Measurements from ENCODE around the gene TRAF7.

TRAF7 gene

DNA sequence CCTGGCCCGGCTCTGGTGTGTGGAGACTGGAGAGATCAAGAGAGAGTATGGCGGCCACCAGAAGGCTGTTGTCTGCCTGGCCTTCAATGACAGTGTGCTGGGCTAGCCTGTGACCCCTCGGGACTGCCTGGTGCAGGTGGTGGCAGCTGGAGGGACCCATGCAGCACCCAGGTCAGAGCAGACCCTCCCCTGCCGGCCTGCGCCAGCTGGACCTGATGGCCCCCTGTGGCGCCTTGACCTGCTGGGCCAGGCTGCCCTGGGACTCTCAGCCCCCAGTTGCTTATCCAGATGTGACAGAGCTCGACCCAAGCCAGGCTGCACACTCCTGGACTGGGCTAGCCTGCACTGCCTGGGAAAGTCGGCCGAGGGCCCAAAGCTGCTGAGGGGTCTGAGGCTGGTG, 53.2 kb downstream of the TRAF7 start:
- H3K27me3 ChIP-seq (ENCODE audit: insufficient read depth, low read length, poor library complexity, severe bottlenecking) = no peaks in the 10 kb centered on the region
- peaks cover 5% of the 10 kb centered on the region for H3K4me1 ChIP-seq (ENCODE audit: insufficient read depth, low read length, poor library complexity, severe bottlenecking)
- no peak overlapping the region for H3K9ac ChIP-seq (ENCODE audit: low read depth, low read length, poor library complexity, severe bottlenecking)
- H3K9me2 ChIP-seq (replicated peaks; ENCODE audit: low read depth, low read length) = no peaks in the 10 kb centered on the region
- H4K20me1 ChIP-seq (ENCODE audit: insufficient read depth, low read length, poor library complexity, severe bottlenecking) = no peaks in the 10 kb centered on the region
- H3F3A ChIP-seq (ENCODE audit: low read depth) = no peaks in the 10 kb centered on the region
- no peak overlapping the region for H3K4me2 ChIP-seq (ENCODE audit: low read depth, low read length, poor library complexity, severe bottlenecking)
- no peak overlapping the region for H2AFZ ChIP-seq (ENCODE audit: low read length)
- H3K4me3 ChIP-seq (ENCODE audit: low read length, poor library complexity, severe bottlenecking) = no peak overlapping the region
- H3K79me2 ChIP-seq (ENCODE audit: insufficient read depth, low read length) = peaks cover 22% of the 10 kb centered on the region
- TF ChIP-seq, protein P1, sequence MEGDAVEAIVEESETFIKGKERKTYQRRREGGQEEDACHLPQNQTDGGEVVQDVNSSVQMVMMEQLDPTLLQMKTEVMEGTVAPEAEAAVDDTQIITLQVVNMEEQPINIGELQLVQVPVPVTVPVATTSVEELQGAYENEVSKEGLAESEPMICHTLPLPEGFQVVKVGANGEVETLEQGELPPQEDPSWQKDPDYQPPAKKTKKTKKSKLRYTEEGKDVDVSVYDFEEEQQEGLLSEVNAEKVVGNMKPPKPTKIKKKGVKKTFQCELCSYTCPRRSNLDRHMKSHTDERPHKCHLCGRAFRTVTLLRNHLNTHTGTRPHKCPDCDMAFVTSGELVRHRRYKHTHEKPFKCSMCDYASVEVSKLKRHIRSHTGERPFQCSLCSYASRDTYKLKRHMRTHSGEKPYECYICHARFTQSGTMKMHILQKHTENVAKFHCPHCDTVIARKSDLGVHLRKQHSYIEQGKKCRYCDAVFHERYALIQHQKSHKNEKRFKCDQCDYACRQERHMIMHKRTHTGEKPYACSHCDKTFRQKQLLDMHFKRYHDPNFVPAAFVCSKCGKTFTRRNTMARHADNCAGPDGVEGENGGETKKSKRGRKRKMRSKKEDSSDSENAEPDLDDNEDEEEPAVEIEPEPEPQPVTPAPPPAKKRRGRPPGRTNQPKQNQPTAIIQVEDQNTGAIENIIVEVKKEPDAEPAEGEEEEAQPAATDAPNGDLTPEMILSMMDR (conservative IDR thresholded peaks at IDR 0.05; ENCODE audit: low read length) = no peak
- TF ChIP-seq EZH2phosphoT487 (IDR thresholded peaks at IDR 0.05; ENCODE audit: borderline replicate concordance) = no peak
- H3K36me3 ChIP-seq (ENCODE audit: insufficient read depth, low read length) = no peaks in the 10 kb centered on the region; the same call in 1 of the 2 replicates
- H3K9me3 ChIP-seq (ENCODE audit: insufficient read depth, low read depth, low read length) = no peaks in the 10 kb centered on the region

GRCh38 chr16:2209258-2210008, 53.9 kb downstream of the TRAF7 start:
- Histone ChIP-seq H3K79me2 (ENCODE audit: insufficient read depth, low read length) (peaks cover 22% of the 10 kb centered on the region), H3F3A (ENCODE audit: low read depth) (no peaks in the 10 kb centered on the region), H3K27me3 (ENCODE audit: insufficient read depth, low read length, poor library complexity, severe bottlenecking) (no peaks in the 10 kb centered on the region), H2AFZ (ENCODE audit: low read length) (no peak overlapping the region), H3K9me2 (replicated peaks; ENCODE audit: low read depth, low read length) (no peaks in the 10 kb centered on the region), H3K4me2 (ENCODE audit: low read depth, low read length, poor library complexity, severe bottlenecking) (no peak overlapping the region), H3K9ac (ENCODE audit: low read depth, low read length, poor library complexity, severe bottlenecking) (no peak overlapping the region), H3K9me3 (ENCODE audit: insufficient read depth, low read depth, low read length) (no peaks in the 10 kb centered on the region), H3K4me1 (ENCODE audit: insufficient read depth, low read length, poor library complexity, severe bottlenecking) (peaks cover 5% of the 10 kb centered on the region), H3K4me3 (ENCODE audit: low read length, poor library complexity, severe bottlenecking) (no peak overlapping the region), H4K20me1 (ENCODE audit: insufficient read depth, low read length, poor library complexity, severe bottlenecking) (no peaks in the 10 kb centered on the region), H3K36me3 (ENCODE audit: insufficient read depth, low read length) (no peaks in the 10 kb centered on the region; the same call in 1 of the 2 replicates)
- TF ChIP-seq, protein P1 (conservative IDR thresholded peaks at IDR 0.05; ENCODE audit: low read length) = no peak
- TF ChIP-seq EZH2phosphoT487 (IDR thresholded peaks at IDR 0.05; ENCODE audit: borderline replicate concordance) = no peak

- Histone ChIP-seq H3F3A (ENCODE audit: low read depth) (no peaks in the 10 kb centered on the region), H3K4me1 (ENCODE audit: insufficient read depth, low read length, poor library complexity, severe bottlenecking) (peaks cover 5% of the 10 kb centered on the region), H3K79me2 (ENCODE audit: insufficient read depth, low read length) (peaks cover 22% of the 10 kb centered on the region), H3K9me3 (ENCODE audit: insufficient read depth, low read depth, low read length) (no peaks in the 10 kb centered on the region), H2AFZ (ENCODE audit: low read length) (no peak overlapping the region), H3K27me3 (ENCODE audit: insufficient read depth, low read length, poor library complexity, severe bottlenecking) (no peaks in the 10 kb centered on the region), H3K4me2 (ENCODE audit: low read depth, low read length, poor library complexity, severe bottlenecking) (no peak overlapping the region), H3K9ac (ENCODE audit: low read depth, low read length, poor library complexity, severe bottlenecking) (no peak overlapping the region), H4K20me1 (ENCODE audit: insufficient read depth, low read length, poor library complexity, severe bottlenecking) (no peaks in the 10 kb centered on the region), H3K9me2 (replicated peaks; ENCODE audit: low read depth, low read length) (no peaks in the 10 kb centered on the region), H3K4me3 (ENCODE audit: low read length, poor library complexity, severe bottlenecking) (no peak overlapping the region), H3K36me3 (ENCODE audit: insufficient read depth, low read length) (no peaks in the 10 kb centered on the region; the same call in 1 of the 2 replicates)
- TF ChIP-seq, protein P1 (conservative IDR thresholded peaks at IDR 0.05; ENCODE audit: low read length) = no peak
- no peak for TF ChIP-seq EZH2phosphoT487 (IDR thresholded peaks at IDR 0.05; ENCODE audit: borderline replicate concordance)
Measured at GRCh38 chr16:2210009-2210332, 54.4 kb downstream of the TRAF7 start.
